Caco-2 (cell line): ENCODE results near the gene RANBP2. TPM values are rescaled to one million over a fixed set of nuclear protein-coding genes. Genes with fewer than 3 reads are reported as not detected.

ENCODE experiments used
- BruUV-seq: library from RNA; stranded (reverse); fragments of 400-500 nt; replicated peaks from 2 replicates; lab custom pipeline; 2021; lab: Mats Ljungman, UMichigan
- CTCF ChIA-PET: fragments of 300-600 bp; sonication (Branson Sonifier 250); formaldehyde crosslinking; loops from one replicate; lab custom pipeline; 2022; ENCODE audit warnings: antibody characterized with exemption; lab: Charles Lee
- POLR2A ChIA-PET: fragments of 300-600 bp; sonication (Branson Sonifier 250); formaldehyde crosslinking; loops from one replicate; lab custom pipeline; 2022; ENCODE audit warnings: antibody characterized with exemption; lab: Charles Lee
- DNase-seq, 2 experiments: peaks; one replicate each; pipeline versions ENCODE4 v3.0.0 to v3.0.0-alpha.2; 2020 to 2022
- H3K27me3 ChIP-seq: replicated peaks from 2 replicates; pipeline ENCODE4 v1.6.0; 2011; ENCODE audit warnings: low read length; ENCODE audit not compliant: control insufficient read depth, insufficient read depth
- H3K36me3 ChIP-seq: 2 replicates; pipeline ENCODE4 v1.5.1; 2011; ENCODE audit warnings: low read length; ENCODE audit not compliant: control insufficient read depth, insufficient read depth
- H3K4me1 ChIP-seq: fragments of 250-450 bp; sonication (Bioruptor Pico); 2 replicates; pipeline ENCODE4 v1.5.1; 2020; ENCODE audit warnings: mild to moderate bottlenecking
- H3K4me3 ChIP-seq: 2 replicates; pipeline ENCODE4 v1.5.1; 2011; ENCODE audit warnings: low read depth, mild to moderate bottlenecking, control low read depth, low read length
- H3K9me3 ChIP-seq: fragments of 250-450 bp; sonication (Bioruptor Pico); 2 replicates; pipeline ENCODE4 v1.5.1; 2020; ENCODE audit warnings: mild to moderate bottlenecking, moderate library complexity
- H3K27ac Mint-ChIP-seq: one replicate; pipeline ENCODE4 v1.8.0; 2022; ENCODE audit warnings: mixed read lengths; ENCODE audit not compliant: unreplicated experiment
- H3K27me3 Mint-ChIP-seq: one replicate; pipeline ENCODE4 v1.8.0; 2022; ENCODE audit warnings: mixed read lengths; ENCODE audit not compliant: insufficient read depth, unreplicated experiment
- H3K36me3 Mint-ChIP-seq: one replicate; pipeline ENCODE4 v1.8.0; 2022; ENCODE audit warnings: mild to moderate bottlenecking, mixed read lengths; ENCODE audit not compliant: insufficient read depth, unreplicated experiment
- H3K4me1 Mint-ChIP-seq: one replicate; pipeline ENCODE4 v1.8.0; 2022; ENCODE audit warnings: low read depth, mixed read lengths; ENCODE audit not compliant: unreplicated experiment
- H3K4me3 Mint-ChIP-seq: one replicate; pipeline ENCODE4 v1.8.0; 2022; ENCODE audit warnings: mild to moderate bottlenecking, moderate library complexity, mixed read lengths; ENCODE audit not compliant: unreplicated experiment
- H3K9me3 Mint-ChIP-seq: one replicate; pipeline ENCODE4 v1.8.0; 2022; ENCODE audit warnings: mixed read lengths; ENCODE audit not compliant: unreplicated experiment
- intact Hi-C: fragments of 100-400 bp; cut with micrococcal nuclease; formaldehyde crosslinking; loops from one replicate; pipeline ENCODE4 v1.10.0; 2022; ENCODE audit not compliant: unreplicated experiment
- total RNA-seq: library from RNA; stranded (reverse); gene quantifications from 2 replicates; pipeline ENCODE4 v1.2.3, GENCODE V29; 2022
- TF ChIP-seq, protein P1 (sequence below), 2 experiments: fragments of 200-600 bp in 1 of 2; IDR thresholded peaks; 1 replicate in 1 of 2; 2 replicates in 1 of 2; pipeline versions ENCODE4 v1.5.1 to v1.8.0; 2011 to 2022; ENCODE audit warnings: antibody characterized with exemption in 1 of 2, control low read depth in 1 of 2, inconsistent platforms in 1 of 2, low read depth in 1 of 2, low read length in 1 of 2, mild to moderate bottlenecking in 1 of 2, moderate library complexity in 1 of 2; ENCODE audit not compliant: insufficient read depth in 1 of 2, severe bottlenecking in 1 of 2, unreplicated experiment in 1 of 2

The RANBP2 gene
- total RNA-seq, 1 experiment from 2014 or later: 81.8 TPM

DNA sequence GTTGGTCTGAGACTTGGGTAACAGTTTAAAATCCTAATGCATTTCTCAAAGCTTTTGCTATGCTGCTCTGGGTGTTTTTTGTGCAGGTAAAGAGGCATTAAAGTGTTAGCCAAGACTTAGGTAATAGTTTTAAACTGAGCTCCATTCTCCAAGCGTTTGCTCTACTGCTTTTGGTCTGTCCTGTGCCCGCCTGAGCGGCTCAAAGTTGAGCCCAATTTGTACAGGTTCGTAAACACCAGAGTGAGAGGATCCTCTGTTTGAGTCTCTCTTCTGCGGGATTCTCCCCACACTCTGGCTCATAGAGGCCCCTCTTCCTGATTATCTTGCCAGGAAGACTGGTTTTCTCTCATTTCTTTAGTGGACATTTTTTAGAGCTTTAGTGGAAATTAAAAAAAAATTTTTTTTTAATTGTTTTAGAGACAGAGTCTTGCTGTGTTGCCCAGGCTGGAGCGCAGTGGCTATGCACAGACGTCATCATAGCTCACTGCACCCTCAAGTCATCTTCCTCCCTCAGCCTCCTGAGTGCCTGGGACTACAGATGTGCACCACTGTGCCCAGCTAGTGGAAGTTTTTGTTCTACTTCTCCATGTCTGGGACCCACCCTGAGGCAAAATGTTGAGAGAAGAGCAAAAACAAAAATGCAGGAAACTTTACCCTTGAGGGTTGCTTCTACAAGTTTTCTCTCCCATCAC is 83.9 kb downstream of the RANBP2 start:
- BruUV-seq: no TSS peak
- TF ChIP-seq, protein P1, sequence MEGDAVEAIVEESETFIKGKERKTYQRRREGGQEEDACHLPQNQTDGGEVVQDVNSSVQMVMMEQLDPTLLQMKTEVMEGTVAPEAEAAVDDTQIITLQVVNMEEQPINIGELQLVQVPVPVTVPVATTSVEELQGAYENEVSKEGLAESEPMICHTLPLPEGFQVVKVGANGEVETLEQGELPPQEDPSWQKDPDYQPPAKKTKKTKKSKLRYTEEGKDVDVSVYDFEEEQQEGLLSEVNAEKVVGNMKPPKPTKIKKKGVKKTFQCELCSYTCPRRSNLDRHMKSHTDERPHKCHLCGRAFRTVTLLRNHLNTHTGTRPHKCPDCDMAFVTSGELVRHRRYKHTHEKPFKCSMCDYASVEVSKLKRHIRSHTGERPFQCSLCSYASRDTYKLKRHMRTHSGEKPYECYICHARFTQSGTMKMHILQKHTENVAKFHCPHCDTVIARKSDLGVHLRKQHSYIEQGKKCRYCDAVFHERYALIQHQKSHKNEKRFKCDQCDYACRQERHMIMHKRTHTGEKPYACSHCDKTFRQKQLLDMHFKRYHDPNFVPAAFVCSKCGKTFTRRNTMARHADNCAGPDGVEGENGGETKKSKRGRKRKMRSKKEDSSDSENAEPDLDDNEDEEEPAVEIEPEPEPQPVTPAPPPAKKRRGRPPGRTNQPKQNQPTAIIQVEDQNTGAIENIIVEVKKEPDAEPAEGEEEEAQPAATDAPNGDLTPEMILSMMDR (IDR thresholded peaks at IDR 0.05; ENCODE audit: insufficient read depth in 1 of 2, low read depth in 1 of 2, low read length in 1 of 2, severe bottlenecking in 1 of 2, unreplicated experiment in 1 of 2): no peak
- Histone ChIP-seq H3K4me1 (no peaks in the 10 kb centered on the region), H3K36me3 (no peaks in the 10 kb centered on the region; the same call in 1 of the 2 replicates), H3K9me3 (no peaks in the 10 kb centered on the region), H3K27me3 (no peaks in the 10 kb centered on the region), H3K4me3 (no peak overlapping the region)
- Mint-ChIP-seq H3K4me3 (no peak overlapping the region), H3K9me3 (peaks cover under 1% of the 10 kb centered on the region), H3K27me3 (no peaks in the 10 kb centered on the region), H3K27ac (no peak overlapping the region), H3K4me1 (peaks cover 7% of the 10 kb centered on the region), H3K36me3 (peaks cover 42% of the 10 kb centered on the region)
- POLR2A ChIA-PET: no interaction called here
- intact Hi-C loops: no loop called here
- no peak for DNase-seq
- CTCF ChIA-PET: no interaction called here

DNA sequence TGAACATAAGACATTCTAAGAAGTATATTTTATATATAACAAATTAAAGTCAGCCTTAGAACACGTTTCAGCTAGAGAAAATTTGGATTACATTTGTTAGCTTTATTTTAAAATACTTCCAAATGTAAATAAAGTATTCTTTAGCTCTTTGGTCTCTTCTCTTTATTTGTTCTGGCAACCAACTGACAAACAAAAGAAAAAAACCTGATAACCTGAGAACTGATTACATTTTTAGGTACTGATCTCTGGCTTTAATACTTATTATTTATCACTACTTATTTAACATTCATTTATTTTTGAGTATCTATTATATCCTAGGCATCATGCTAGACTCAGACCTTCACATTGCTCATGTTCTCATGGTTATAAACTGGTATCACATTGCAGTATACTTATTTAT is 85.8 kb downstream of the RANBP2 start:
- Mint-ChIP-seq H3K27ac (no peak overlapping the region), H3K9me3 (peaks cover 17% of the 10 kb centered on the region), H3K4me3 (no peak overlapping the region), H3K27me3 (no peaks in the 10 kb centered on the region), H3K36me3 (peaks cover 44% of the 10 kb centered on the region), H3K4me1 (peaks cover 7% of the 10 kb centered on the region)
- intact Hi-C loops: no loop called here
- Histone ChIP-seq H3K36me3 (no peaks in the 10 kb centered on the region), H3K9me3 (0 out of 2 replicates have a peak, but pooled peaks cover 10% of the 10 kb centered on the region), H3K4me1 (no peaks in the 10 kb centered on the region), H3K27me3 (no peaks in the 10 kb centered on the region), H3K4me3 (no peak overlapping the region)
- CTCF ChIA-PET: no interaction called here
- TF ChIP-seq, protein P1 (IDR thresholded peaks at IDR 0.05; ENCODE audit: insufficient read depth in 1 of 2, low read depth in 1 of 2, low read length in 1 of 2, severe bottlenecking in 1 of 2, unreplicated experiment in 1 of 2): no peak
- no TSS peak for BruUV-seq
- DNase-seq: no peak
- POLR2A ChIA-PET: no interaction called here

DNA sequence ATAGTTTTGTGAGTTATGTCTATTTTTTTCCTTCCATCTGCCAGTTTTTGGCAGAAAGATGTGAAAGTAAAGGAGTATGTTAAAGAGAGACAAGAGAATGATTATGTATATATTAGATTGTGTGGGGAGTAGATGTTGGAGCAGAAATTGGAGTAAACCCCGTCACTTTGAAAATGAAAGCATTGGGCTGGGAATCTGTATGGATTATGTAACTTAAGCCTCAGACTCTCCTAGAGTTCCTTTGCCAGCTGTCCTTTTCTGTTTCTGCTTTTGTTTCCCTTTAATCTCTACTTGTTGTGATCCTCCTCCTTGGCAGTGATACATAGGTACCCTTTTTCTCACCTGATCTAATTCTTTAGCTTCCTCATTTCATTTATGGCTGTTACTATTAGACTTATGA is 86.5 kb downstream of the RANBP2 start:
- DNase-seq: no peak
- TF ChIP-seq, protein P1 (IDR thresholded peaks at IDR 0.05; ENCODE audit: insufficient read depth in 1 of 2, low read depth in 1 of 2, low read length in 1 of 2, severe bottlenecking in 1 of 2, unreplicated experiment in 1 of 2): no peak
- Histone ChIP-seq H3K4me3 (no peak overlapping the region), H3K4me1 (no peaks in the 10 kb centered on the region), H3K9me3 (0 out of 2 replicates have a peak, but pooled peaks cover 10% of the 10 kb centered on the region), H3K27me3 (no peaks in the 10 kb centered on the region), H3K36me3 (no peaks in the 10 kb centered on the region)
- Mint-ChIP-seq H3K4me1 (peaks cover 7% of the 10 kb centered on the region), H3K27ac (no peak overlapping the region), H3K27me3 (no peaks in the 10 kb centered on the region), H3K36me3 (peaks cover 48% of the 10 kb centered on the region), H3K4me3 (no peak overlapping the region), H3K9me3 (peaks cover 25% of the 10 kb centered on the region)
- no TSS peak for BruUV-seq
- ChIA-PET POLR2A (no interaction called here), CTCF (no interaction called here)
- intact Hi-C loops: no loop called here
